ENCODE measurements around the gene OPRL1. TPM values are rescaled to one million over a fixed set of nuclear protein-coding genes. Genes with fewer than 3 reads are reported as not detected.
A peak's percentile ranks its signal among the peaks of the same experiment; 100 is the strongest.

OPRL1 gene
- polyA plus RNA-seq, 4 donors: 0.30 to 0.61 TPM; not detected in 2

GRCh38 chr20:64047046-64047389 is 32.9 kb upstream of the OPRL1 start:
- FAIRE-seq (no peak), DNase-seq (no peak)
- H3K36me3 ChIP-seq (ENCODE audit: control insufficient read depth in 3 of 3, insufficient read depth in 2 of 3, low read depth in 1 of 3, low read length in 3 of 3): peaks cover 0 to 2% (median 0%) of the 10 kb centered on the region in 3 donors
- H3K4me1 ChIP-seq (ENCODE audit: control insufficient read depth in 3 of 3, insufficient read depth in 2 of 3, low read depth in 1 of 3, low read length in 2 of 3): peaks cover 0 to 7% (median 3%) of the 10 kb centered on the region in 3 donors
- peak overlapping the region in 2 of 3 donors; percentile 13 to 17 for H3K4me3 ChIP-seq (ENCODE audit: low read depth in 1 of 3, low read length in 3 of 3)
- peak overlapping the region in 1 of 3 donors; percentile 61 for H3K27ac ChIP-seq (ENCODE audit: low read depth in 1 of 3, low read length in 2 of 3)
- H3K9me3 ChIP-seq (ENCODE audit: control insufficient read depth in 2 of 2, insufficient read depth in 1 of 2, low read depth in 1 of 2, low read length in 1 of 2): no peaks in the 10 kb centered on the region
- WGBS, 3 donors: 78 to 90% (median 82%) methylated on average over 8 of the region's 8 CpGs
- H3K27me3 ChIP-seq (ENCODE audit: control insufficient read depth in 3 of 3, insufficient read depth in 3 of 3, low read length in 3 of 3): peaks cover 25 to 81% (median 38%) of the 10 kb centered on the region in 3 donors

DNA sequence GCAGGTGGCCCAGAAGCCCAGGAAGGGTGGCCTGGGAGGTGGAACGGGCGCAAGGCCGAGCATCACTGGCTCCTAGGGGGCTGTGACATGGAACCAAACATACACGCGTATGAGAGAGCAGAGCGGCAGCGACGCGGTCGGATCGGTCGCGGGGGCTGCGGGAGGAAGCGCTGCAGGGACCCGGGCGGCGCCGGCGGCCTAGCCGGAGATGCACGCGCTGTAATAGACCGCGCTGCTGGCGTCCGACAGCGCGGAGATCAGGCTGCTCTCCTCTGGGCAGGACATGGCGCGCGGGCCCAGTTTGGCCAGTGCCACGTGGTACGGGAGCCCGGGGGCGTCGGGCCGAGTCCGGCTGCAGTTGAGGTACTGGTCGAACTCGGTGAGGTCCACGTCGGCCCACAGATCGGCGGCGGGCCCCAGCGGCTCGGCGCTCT is 31.9 kb upstream of the OPRL1 start:
- H3K36me3 ChIP-seq (ENCODE audit: control insufficient read depth in 3 of 3, insufficient read depth in 2 of 3, low read depth in 1 of 3, low read length in 3 of 3): peaks cover 0 to 2% (median 0%) of the 10 kb centered on the region in 3 donors
- H3K27me3 ChIP-seq (ENCODE audit: control insufficient read depth in 3 of 3, insufficient read depth in 3 of 3, low read length in 3 of 3): peaks cover 28 to 85% (median 42%) of the 10 kb centered on the region in 3 donors
- WGBS, 3 donors: 10 to 14% (median 10%) methylated on average over 34 to 49 of the region's 49 CpGs
- DNase-seq (no peak), FAIRE-seq (no peak)
- no peak overlapping the region for H3K27ac ChIP-seq (ENCODE audit: low read depth in 1 of 3, low read length in 2 of 3)
- H3K4me3 ChIP-seq (ENCODE audit: low read depth in 1 of 3, low read length in 3 of 3): peak overlapping the region in 2 of 3 donors; percentile 13 to 36
- H3K9me3 ChIP-seq (ENCODE audit: control insufficient read depth in 2 of 2, insufficient read depth in 1 of 2, low read depth in 1 of 2, low read length in 1 of 2): no peaks in the 10 kb centered on the region
- peaks cover 0 to 3% (median 3%) of the 10 kb centered on the region in 3 donors for H3K4me1 ChIP-seq (ENCODE audit: control insufficient read depth in 3 of 3, insufficient read depth in 2 of 3, low read depth in 1 of 3, low read length in 2 of 3)

DNA sequence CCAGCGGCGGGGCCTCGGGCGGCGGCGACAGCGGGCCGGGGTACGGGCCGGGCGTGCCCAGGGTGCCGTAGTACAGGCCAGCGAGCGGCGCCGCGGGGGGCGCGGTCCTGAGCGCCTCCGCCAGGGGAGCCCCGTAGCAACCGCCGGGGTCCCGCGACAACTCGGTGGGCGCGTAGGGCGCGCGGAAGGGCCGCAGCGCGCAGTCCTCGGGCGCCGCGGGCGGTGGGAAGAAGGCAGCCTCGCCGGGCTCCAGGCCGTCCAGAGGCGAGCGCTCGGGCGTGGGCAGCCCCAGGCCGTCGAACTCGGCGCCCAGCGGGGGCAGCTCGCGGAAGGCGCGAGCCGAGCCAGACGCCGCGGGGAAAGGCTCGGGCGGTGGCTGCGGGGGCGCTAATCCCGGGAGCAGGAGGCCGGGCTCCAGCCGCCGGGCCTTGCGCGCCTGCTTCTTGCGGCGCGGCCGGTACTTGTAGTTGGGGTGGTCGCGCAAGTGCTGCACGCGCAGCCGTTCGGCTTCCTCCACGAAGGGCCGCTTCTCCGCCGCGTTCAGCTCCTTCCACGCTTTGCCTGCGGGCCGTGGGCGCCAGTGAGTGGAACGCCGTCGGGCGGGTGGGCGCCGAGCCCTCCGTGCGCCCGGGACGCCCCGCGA is 31.4 kb upstream of the OPRL1 start:
- Histone ChIP-seq H3K36me3 (ENCODE audit: control insufficient read depth in 3 of 3, insufficient read depth in 2 of 3, low read depth in 1 of 3, low read length in 3 of 3) (peaks cover 0 to 2% (median 0%) of the 10 kb centered on the region in 3 donors), H3K27me3 (ENCODE audit: control insufficient read depth in 3 of 3, insufficient read depth in 3 of 3, low read length in 3 of 3) (peaks cover 28 to 85% (median 42%) of the 10 kb centered on the region in 3 donors), H3K4me1 (ENCODE audit: control insufficient read depth in 3 of 3, insufficient read depth in 2 of 3, low read depth in 1 of 3, low read length in 2 of 3) (peaks cover 0 to 3% (median 3%) of the 10 kb centered on the region in 3 donors), H3K4me3 (ENCODE audit: low read depth in 1 of 3, low read length in 3 of 3) (peak overlapping the region in 1 of 3 donors; percentile 36), H3K27ac (ENCODE audit: low read depth in 1 of 3, low read length in 2 of 3) (no peak overlapping the region), H3K9me3 (ENCODE audit: control insufficient read depth in 2 of 2, insufficient read depth in 1 of 2, low read depth in 1 of 2, low read length in 1 of 2) (no peaks in the 10 kb centered on the region)
- WGBS, 3 donors: 3 to 4% (median 4%) methylated on average over 44 to 101 of the region's 101 CpGs
- FAIRE-seq (no peak), DNase-seq (no peak)

- H3K27me3 ChIP-seq (ENCODE audit: control insufficient read depth in 3 of 3, insufficient read depth in 3 of 3, low read length in 3 of 3): peaks cover 28 to 86% (median 44%) of the 10 kb centered on the region in 3 donors
- H3K9me3 ChIP-seq (ENCODE audit: control insufficient read depth in 2 of 2, insufficient read depth in 1 of 2, low read depth in 1 of 2, low read length in 1 of 2): no peaks in the 10 kb centered on the region
- peaks cover 0 to 2% (median 0%) of the 10 kb centered on the region in 3 donors for H3K36me3 ChIP-seq (ENCODE audit: control insufficient read depth in 3 of 3, insufficient read depth in 2 of 3, low read depth in 1 of 3, low read length in 3 of 3)
- DNase-seq: peak in 1 of 2 donors; percentile 39
- FAIRE-seq: no peak
- peak within 1 kb of the TSS in 1 of 3 donors; percentile 78 for H3K27ac ChIP-seq (ENCODE audit: low read depth in 1 of 3, low read length in 2 of 3)
- H3K4me1 ChIP-seq (ENCODE audit: control insufficient read depth in 3 of 3, insufficient read depth in 2 of 3, low read depth in 1 of 3, low read length in 2 of 3): peaks cover 0 to 4% (median 3%) of the 10 kb centered on the region in 3 donors
- WGBS, 3 donors: 1% methylated on average over 19 to 109 of the region's 111 CpGs
- H3K4me3 ChIP-seq (ENCODE audit: low read depth in 1 of 3, low read length in 3 of 3): peak within 1 kb of the TSS in 1 of 3 donors; percentile 36
Observed at GRCh38 chr20:64049060-64049877, 30.6 kb upstream of the OPRL1 start, which contains the start of gene SOX18. SOX18 (minus strand) TSS chr20:64049639; CDS start chr20:64049516, 123 bp downstream.

DNA sequence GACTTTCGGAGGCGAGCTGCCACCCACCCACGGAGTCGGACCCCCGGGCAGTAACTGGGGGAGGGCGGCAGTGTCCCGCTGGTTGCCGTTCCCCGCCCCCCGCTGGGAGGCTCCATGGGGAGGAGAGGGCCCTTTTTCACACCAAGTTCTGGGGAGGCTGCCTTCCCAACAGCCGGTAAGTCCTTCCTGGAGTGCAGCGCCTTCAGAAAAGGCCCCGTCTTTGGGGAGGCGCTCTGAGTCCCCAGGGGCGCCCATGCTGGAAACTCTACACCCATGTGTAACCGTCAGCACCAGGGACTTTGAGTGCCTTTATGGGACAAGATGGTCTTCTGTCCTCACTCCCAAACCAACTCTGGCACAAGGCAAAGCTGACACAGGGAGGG is 30.0 kb upstream of the OPRL1 start:
- 16 to 25% (median 23%) methylated on average over 15 to 16 of the region's 16 CpGs for WGBS, 3 donors

GRCh38 chr20:64050261-64051032 is 29.4 kb upstream of the OPRL1 start:
- peaks cover 28 to 83% (median 46%) of the 10 kb centered on the region in 3 donors for H3K27me3 ChIP-seq (ENCODE audit: control insufficient read depth in 3 of 3, insufficient read depth in 3 of 3, low read length in 3 of 3)
- DNase-seq: no peak
- H3K4me3 ChIP-seq (ENCODE audit: low read depth in 1 of 3, low read length in 3 of 3): no peak overlapping the region
- peak overlapping the region in 1 of 3 donors; percentile 78 for H3K27ac ChIP-seq (ENCODE audit: low read depth in 1 of 3, low read length in 2 of 3)
- peaks cover 0 to 5% (median 3%) of the 10 kb centered on the region in 3 donors for H3K4me1 ChIP-seq (ENCODE audit: control insufficient read depth in 3 of 3, insufficient read depth in 2 of 3, low read depth in 1 of 3, low read length in 2 of 3)
- peaks cover 0 to 2% (median 0%) of the 10 kb centered on the region in 3 donors for H3K36me3 ChIP-seq (ENCODE audit: control insufficient read depth in 3 of 3, insufficient read depth in 2 of 3, low read depth in 1 of 3, low read length in 3 of 3)
- 56 to 69% (median 57%) methylated on average over 21 to 23 of the region's 23 CpGs for WGBS, 3 donors
- FAIRE-seq: no peak
- no peaks in the 10 kb centered on the region for H3K9me3 ChIP-seq (ENCODE audit: control insufficient read depth in 2 of 2, insufficient read depth in 1 of 2, low read depth in 1 of 2, low read length in 1 of 2)

More for the DNA sequence above, 30.0 kb upstream of the OPRL1 start:
- Histone ChIP-seq H3K9me3 (ENCODE audit: control insufficient read depth in 2 of 2, insufficient read depth in 1 of 2, low read depth in 1 of 2, low read length in 1 of 2) (no peaks in the 10 kb centered on the region), H3K4me3 (ENCODE audit: low read depth in 1 of 3, low read length in 3 of 3) (peak overlapping the region in 1 of 3 donors; percentile 36), H3K4me1 (ENCODE audit: control insufficient read depth in 3 of 3, insufficient read depth in 2 of 3, low read depth in 1 of 3, low read length in 2 of 3) (peaks cover 0 to 5% (median 3%) of the 10 kb centered on the region in 3 donors), H3K27ac (ENCODE audit: low read depth in 1 of 3, low read length in 2 of 3) (peak overlapping the region in 1 of 3 donors; percentile 78), H3K27me3 (ENCODE audit: control insufficient read depth in 3 of 3, insufficient read depth in 3 of 3, low read length in 3 of 3) (peaks cover 28 to 84% (median 44%) of the 10 kb centered on the region in 3 donors), H3K36me3 (ENCODE audit: control insufficient read depth in 3 of 3, insufficient read depth in 2 of 3, low read depth in 1 of 3, low read length in 3 of 3) (peaks cover 0 to 2% (median 0%) of the 10 kb centered on the region in 3 donors)
- DNase-seq (no peak), FAIRE-seq (no peak)

GRCh38 chr20:64051033-64051452 is 28.8 kb upstream of the OPRL1 start:
- FAIRE-seq (no peak), DNase-seq (no peak)
- Histone ChIP-seq H3K36me3 (ENCODE audit: control insufficient read depth in 3 of 3, insufficient read depth in 2 of 3, low read depth in 1 of 3, low read length in 3 of 3) (peaks cover 0 to 2% (median 0%) of the 10 kb centered on the region in 3 donors), H3K27ac (ENCODE audit: low read depth in 1 of 3, low read length in 2 of 3) (peak overlapping the region in 1 of 3 donors; percentile 78), H3K9me3 (ENCODE audit: control insufficient read depth in 2 of 2, insufficient read depth in 1 of 2, low read depth in 1 of 2, low read length in 1 of 2) (no peaks in the 10 kb centered on the region), H3K27me3 (ENCODE audit: control insufficient read depth in 3 of 3, insufficient read depth in 3 of 3, low read length in 3 of 3) (peaks cover 28 to 83% (median 45%) of the 10 kb centered on the region in 3 donors), H3K4me3 (ENCODE audit: low read depth in 1 of 3, low read length in 3 of 3) (no peak overlapping the region), H3K4me1 (ENCODE audit: control insufficient read depth in 3 of 3, insufficient read depth in 2 of 3, low read depth in 1 of 3, low read length in 2 of 3) (peaks cover 0 to 5% (median 3%) of the 10 kb centered on the region in 3 donors)
- WGBS, 3 donors: 61 to 75% (median 64%) methylated on average over 11 of the region's 11 CpGs
